ENCODE data around the gene PLPPR3. TPM values are rescaled to one million over a fixed set of nuclear protein-coding genes. Genes with fewer than 3 reads are reported as not detected.
"Not testable (repeated sequence)": the region's sequence is repeated elsewhere in the genome, so short reads cannot be mapped to it uniquely, and the experiment has no call there.

Gene PLPPR3
- total RNA-seq, 4 donors from 2014 or later: not detected

DNA sequence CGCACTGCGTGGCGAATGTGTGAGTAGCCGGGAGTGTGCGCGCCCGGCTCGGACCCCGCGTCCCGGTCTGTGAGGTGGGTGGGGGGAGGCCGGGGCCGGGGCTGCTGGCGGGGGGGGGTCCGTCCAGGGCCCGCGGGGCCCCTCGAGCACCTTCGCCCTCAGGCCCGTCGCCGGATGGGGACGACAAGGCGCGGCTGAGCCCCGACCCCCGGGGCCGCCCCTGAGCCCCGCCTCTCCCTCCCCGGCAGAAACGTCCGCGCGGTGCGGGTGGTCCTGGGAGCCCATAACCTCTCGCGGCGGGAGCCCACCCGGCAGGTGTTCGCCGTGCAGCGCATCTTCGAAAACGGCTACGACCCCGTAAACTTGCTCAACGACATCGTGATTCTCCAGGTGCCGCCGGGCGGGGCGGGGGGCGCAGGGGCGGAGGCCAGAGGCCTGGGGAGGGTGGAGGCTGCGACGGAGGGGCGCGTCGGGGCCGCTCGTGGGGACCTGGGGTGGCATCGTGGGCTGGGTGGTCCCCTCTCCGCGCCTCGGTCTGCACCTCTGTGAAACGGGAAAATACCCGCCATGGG is 31.3 kb upstream of the PLPPR3 start:
- no peak for DNase-seq
- intact Hi-C loops (cut with DNase I): no loop called here
- Histone ChIP-seq H3K4me1 (peaks cover 10 to 14% of the 10 kb centered on the region in 2 donors), H3K27me3 (no peaks in the 10 kb centered on the region), H3K36me3 (no peaks in the 10 kb centered on the region), H3K27ac (no peak overlapping the region), H3K9me3 (no peaks in the 10 kb centered on the region), H3K4me3 (replicated peaks in 1 of 3) (no peak overlapping the region)
- TF ChIP-seq, protein P1, sequence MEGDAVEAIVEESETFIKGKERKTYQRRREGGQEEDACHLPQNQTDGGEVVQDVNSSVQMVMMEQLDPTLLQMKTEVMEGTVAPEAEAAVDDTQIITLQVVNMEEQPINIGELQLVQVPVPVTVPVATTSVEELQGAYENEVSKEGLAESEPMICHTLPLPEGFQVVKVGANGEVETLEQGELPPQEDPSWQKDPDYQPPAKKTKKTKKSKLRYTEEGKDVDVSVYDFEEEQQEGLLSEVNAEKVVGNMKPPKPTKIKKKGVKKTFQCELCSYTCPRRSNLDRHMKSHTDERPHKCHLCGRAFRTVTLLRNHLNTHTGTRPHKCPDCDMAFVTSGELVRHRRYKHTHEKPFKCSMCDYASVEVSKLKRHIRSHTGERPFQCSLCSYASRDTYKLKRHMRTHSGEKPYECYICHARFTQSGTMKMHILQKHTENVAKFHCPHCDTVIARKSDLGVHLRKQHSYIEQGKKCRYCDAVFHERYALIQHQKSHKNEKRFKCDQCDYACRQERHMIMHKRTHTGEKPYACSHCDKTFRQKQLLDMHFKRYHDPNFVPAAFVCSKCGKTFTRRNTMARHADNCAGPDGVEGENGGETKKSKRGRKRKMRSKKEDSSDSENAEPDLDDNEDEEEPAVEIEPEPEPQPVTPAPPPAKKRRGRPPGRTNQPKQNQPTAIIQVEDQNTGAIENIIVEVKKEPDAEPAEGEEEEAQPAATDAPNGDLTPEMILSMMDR (IDR thresholded peaks at IDR 0.05): no peak
- no peak for TF ChIP-seq POLR2A (IDR thresholded peaks at IDR 0.05)
- 18 to 39% methylated on average over 8 to 22 of the region's 67 CpGs for WGBS, 2 donors

DNA sequence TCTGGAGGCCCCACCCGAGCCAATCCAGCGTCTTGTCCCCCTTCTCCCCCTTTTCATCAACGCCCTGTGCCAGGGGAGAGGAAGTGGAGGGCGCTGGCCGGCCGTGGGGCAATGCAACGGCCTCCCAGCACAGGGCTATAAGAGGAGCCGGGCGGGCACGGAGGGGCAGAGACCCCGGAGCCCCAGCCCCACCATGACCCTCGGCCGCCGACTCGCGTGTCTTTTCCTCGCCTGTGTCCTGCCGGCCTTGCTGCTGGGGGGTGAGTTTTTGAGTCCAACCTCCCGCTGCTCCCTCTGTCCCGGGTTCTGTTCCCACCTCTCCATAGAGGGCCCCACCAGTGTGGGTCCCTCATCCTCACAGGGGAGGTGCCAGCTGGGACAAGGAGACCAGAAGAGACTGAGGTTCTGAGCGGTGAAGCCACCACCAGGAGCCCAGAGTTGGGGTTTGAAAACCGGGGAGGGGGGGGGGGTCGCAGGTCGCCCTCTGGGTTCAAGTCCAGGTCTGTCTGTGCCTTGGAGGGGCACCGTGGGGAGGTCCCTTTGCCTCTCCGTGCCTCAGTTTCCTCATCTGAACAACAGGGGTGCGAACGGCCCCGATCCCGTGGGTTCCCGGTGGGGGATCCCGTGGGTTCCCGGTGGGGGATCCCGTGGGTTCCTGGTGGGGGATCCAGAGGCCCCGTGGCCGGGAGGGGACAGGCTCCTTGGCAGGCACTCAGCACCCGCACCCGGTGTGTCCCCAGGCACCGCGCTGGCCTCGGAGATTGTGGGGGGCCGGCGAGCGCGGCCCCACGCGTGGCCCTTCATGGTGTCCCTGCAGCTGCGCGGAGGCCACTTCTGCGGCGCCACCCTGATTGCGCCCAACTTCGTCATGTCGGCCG is 30.6 kb upstream of the PLPPR3 start, which contains the start of gene ELANE:
Gene ELANE (plus strand): TSS at position 168 of the 878 bp plus-strand sequence. CDS start 26 bp downstream, at position 194.
- H3K36me3 ChIP-seq: no peaks in the 10 kb centered on the region
- TF ChIP-seq, protein P1 (IDR thresholded peaks at IDR 0.05): no peak
- TF ChIP-seq POLR2A (IDR thresholded peaks at IDR 0.05): no peak
- no peak for DNase-seq
- H3K27ac ChIP-seq: peak within 1 kb of the TSS in 2 of 3 donors; percentile 76 to 77
- WGBS, 2 donors: 68 to 70% methylated on average over 28 to 30 of the region's 55 CpGs
- intact Hi-C loops (cut with DNase I): no loop called here
- peaks cover 10 to 19% of the 10 kb centered on the region in 2 donors for H3K4me1 ChIP-seq
- H3K4me3 ChIP-seq (replicated peaks in 1 of 3): no peak within 1 kb of the TSS
- H3K27me3 ChIP-seq: no peaks in the 10 kb centered on the region
- no peaks in the 10 kb centered on the region for H3K9me3 ChIP-seq

DNA sequence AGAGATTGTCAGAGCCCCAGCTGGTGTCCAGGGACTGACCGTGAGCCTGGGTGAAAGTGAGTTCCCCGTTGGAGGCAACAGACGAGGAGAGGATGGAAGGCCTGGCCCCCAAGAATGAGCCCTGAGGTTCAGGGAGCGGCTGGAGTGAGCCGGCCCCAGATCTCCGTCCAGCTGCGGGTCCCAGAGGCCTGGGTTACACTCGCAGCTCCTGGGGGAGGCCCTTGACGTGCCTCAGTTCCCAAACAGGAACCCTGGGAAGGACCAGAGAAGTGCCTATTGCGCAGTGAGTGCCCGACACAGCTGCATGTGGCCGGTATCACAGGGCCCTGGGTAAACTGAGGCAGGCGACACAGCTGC is 29.2 kb upstream of the PLPPR3 start:
- Histone ChIP-seq H3K4me1 (peaks cover 10 to 19% of the 10 kb centered on the region in 2 donors), H3K27me3 (no peaks in the 10 kb centered on the region), H3K4me3 (replicated peaks in 1 of 3) (no peak overlapping the region), H3K9me3 (no peaks in the 10 kb centered on the region), H3K27ac (peak overlapping the region; percentile 61 to 77 (median 76)), H3K36me3 (no peaks in the 10 kb centered on the region)
- intact Hi-C loops (cut with DNase I): no loop called here
- no peak for DNase-seq
- 30 to 46% methylated on average over 5 to 8 of the region's 13 CpGs for WGBS, 2 donors
- TF ChIP-seq, protein P1 (IDR thresholded peaks at IDR 0.05): no peak
- no peak for TF ChIP-seq POLR2A (IDR thresholded peaks at IDR 0.05)

DNA sequence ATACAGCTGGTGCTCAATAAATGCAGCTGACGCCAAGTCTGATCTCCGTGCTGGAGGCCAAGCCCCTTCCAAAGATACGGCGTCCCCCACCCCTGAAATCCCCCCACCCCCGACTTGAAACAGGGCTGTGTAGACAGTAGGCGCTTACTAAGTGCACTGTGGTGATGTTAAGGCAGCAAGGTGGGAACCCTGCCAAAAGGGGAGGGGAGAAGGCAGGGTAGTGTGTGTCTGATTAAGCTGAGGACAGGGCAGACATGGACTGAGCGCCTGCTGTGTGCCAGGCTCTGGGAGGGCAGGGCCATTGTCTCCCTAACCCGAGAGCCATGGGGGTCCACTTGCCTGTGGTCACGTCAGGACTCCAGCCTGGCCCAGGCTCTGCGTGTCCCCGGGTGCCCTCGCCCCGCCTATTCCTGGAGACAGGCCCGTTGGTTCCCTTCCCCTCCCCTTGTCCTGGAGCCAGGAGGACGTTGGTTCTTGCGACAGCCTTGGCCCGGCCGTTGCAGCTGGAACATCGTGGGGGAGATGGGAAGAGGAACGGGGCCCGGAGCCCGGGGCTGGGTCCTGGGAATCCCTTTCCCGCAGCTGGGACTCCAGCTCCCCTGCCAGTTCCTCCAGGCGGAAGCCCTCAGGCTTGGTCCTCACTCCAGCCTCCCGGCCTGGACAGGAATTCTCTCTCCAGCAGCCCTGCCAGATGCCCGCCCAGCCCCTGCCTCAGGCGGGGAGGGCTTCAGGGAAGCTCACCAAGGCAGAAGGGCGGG is 28.6 kb upstream of the PLPPR3 start:
- Histone ChIP-seq H3K27me3 (no peaks in the 10 kb centered on the region), H3K4me3 (replicated peaks in 1 of 3) (no peak overlapping the region), H3K36me3 (no peaks in the 10 kb centered on the region), H3K9me3 (no peaks in the 10 kb centered on the region), H3K4me1 (peaks cover 10 to 19% of the 10 kb centered on the region in 2 donors), H3K27ac (peak overlapping the region; percentile 61 to 77 (median 76))
- intact Hi-C loops (cut with DNase I): no loop called here
- DNase-seq: peak; percentile 90 to 91
- no peak for TF ChIP-seq POLR2A (IDR thresholded peaks at IDR 0.05)
- WGBS, 2 donors: 31 to 50% methylated on average over 9 to 19 of the region's 28 CpGs

DNA sequence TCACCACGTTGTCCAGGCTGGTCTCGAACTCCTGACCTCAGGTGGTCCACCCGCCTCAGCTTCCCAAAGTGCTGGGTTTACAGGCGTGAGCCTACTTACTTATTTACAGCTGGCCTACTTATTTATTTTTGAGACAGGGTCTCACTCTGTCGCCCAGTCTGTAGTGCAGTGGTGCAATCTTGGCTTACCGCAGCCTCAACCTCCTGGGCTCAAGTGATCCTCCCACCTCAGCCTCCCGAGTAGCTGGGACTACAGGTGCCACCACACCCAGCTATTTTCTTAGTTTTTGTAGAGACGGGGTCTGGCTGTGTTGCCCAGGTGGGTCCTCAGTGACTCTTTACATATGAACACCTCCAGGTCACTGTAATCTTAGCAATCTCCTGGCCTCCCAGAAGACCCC is 27.4 kb upstream of the PLPPR3 start:
- 86 to 90% methylated on average over 8 of the region's 8 CpGs for WGBS, 2 donors
- H3K9me3 ChIP-seq; H3K36me3 ChIP-seq; H3K27me3 ChIP-seq; H3K4me3 ChIP-seq (replicated peaks in 1 of 3); H3K27ac ChIP-seq; DNase-seq; intact Hi-C loops (cut with DNase I): not testable (repeated sequence)
- peaks cover 15 to 19% of the 10 kb centered on the region in 2 donors for H3K4me1 ChIP-seq

Measured in thyroid gland (tissue), 4 donors.